ENCODE results near the gene STK17B.

- TF ChIP-seq CTCF (conservative IDR thresholded peaks at IDR 0.05; ENCODE audit: low read length) (no peak), EZH2phosphoT487 (IDR thresholded peaks at IDR 0.05; ENCODE audit: borderline replicate concordance, low read depth, low read length) (no peak)
Measured at GRCh38 chr2:196142825-196143224, 28.6 kb downstream of the STK17B start.

Measured in OCI-LY7 (cell line).